GM18951 (cell line): ENCODE measurements around the gene SCN5A.

Experiments
- POLR2A ChIP-seq: IDR thresholded peaks from 4 replicates; pipeline ENCODE4 v1.6.1; 2011; ENCODE audit warnings: mild to moderate bottlenecking; ENCODE audit not compliant: insufficient read length, insufficient read depth; ENCODE audit errors: extremely low read depth
- in situ Hi-C: fragments of 300-500 bp; cut with MboI; formaldehyde crosslinking; loops from one replicate; pipeline ENCODE4 v1.12.0; 2022; ENCODE audit warnings: low sequenced_read_pairs, mixed read lengths, inconsistent platforms; ENCODE audit not compliant: unreplicated experiment

The SCN5A gene

DNA sequence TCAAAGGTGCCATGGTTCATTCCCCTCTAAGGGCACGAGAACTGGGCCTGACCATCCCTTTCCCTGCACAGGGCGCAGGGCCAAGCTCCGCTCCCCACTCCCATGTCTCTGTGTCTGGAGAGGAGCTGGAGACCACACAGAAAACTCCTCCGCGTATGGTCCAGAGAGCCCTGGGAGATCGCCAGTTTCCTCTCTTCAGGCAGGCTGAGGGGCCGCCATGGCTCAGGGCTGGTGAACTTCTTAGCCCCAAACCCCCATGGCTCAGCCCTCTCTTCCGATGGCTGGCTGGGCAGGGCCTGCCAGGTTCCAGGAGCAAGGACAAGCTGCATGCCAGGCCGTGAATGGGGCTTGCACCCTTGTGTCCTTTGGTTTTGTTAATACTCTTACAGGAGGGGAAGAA is 100.4 kb downstream of the SCN5A start:
- TF ChIP-seq POLR2A, result no peak
- in situ Hi-C loops, result no loop called here

DNA sequence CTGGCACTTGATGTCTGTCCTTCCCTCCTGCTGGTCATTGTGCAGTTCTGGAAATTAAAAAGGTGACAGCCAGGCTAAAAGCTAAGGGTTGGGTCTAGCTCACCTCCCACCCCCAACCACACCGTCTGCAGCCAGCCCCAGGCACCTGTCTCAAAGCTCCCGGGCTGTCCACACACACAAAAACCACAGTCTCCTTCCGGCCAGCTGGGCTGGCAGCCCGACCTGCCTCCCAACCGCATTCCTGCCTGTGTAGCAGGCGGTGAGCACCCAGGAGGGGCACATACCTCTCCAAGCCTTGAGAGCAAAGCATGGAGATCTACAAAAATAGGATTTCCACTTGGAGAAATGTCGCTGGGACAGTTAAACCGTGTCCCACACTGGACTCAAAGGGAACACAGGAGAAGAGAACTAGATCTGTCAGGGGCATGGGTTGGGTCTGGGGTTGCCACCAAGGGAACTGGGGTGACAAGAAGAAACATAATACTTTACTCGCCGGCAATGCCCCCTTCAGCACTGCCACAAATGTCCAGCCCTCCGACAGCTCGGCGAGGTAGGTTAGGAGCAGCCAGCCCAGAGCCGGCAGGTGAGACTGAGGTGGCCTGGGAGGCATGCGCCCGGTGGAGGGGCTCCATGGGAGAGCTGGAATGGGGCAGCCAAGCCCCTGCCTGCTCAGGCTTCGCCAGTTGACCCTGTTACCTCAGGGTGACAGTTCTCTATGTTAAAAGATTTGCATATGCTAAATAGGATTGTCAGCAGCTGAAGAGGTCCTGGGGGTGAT is 101.1 kb downstream of the SCN5A start:
- no peak for TF ChIP-seq POLR2A
- in situ Hi-C loops, result no loop called here

DNA sequence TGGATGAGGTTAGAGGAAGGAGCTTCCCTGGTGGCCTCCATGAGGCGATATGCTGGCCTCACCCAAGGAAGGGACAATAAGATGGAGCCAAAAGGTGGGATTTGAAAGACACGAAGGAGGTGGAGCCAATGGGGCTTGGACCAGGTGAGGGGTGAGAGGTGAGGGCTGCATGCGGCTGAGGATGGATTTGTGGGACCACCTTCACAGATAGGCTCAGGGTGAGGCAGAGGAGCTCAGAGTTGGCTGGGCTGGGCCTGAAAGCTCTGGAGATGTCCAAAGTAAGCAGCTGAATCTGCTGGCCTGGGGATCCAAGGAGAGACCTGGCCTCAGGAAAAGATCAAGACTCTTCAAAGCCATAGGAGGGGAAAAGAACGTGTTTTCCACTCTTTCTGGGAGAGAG is 103.5 kb downstream of the SCN5A start:
- in situ Hi-C loops, result no loop called here
- TF ChIP-seq POLR2A, result no peak

DNA sequence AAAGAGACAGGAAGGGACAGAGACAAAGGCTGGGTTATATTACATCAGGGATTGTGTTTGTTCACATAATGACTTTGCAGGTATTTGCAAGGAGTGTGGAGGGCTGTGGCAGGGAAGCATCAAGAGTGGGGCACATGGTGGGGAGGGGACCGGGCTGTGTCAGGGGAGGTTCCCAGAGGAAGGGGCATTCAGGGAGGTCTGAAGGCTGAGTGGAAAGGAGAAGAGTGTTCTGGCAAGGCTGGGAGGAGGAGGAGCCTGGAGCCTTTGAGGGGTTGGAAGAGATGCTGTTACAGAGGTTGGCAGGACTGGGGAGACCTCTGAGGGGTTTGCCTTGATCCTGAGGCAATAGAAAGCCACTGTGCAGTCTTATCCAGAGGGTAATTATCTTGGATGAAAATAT is 103.9 kb downstream of the SCN5A start:
- TF ChIP-seq POLR2A, result no peak
- in situ Hi-C loops, result no loop called here

DNA sequence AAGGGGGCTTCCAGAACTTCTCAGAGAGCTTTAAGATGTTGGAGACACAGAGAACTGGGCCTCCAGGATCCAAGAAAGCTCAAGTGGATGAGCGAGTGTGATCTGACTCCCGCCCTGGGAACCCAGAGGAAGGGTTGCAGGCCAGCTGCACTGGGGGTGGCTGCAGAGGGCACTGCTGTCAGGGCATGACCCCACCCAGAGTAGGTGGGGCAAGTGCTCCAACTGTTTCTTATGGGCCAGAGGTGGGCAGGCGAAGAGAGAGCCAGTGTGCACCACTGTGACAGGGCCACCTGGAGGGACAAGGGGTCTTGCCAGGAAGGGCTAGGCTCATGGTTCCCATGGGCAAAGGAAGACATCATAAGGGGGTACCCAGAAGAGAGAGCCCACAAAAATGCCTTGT is 104.6 kb downstream of the SCN5A start:
- in situ Hi-C loops, result no loop called here
- TF ChIP-seq POLR2A, result no peak

DNA sequence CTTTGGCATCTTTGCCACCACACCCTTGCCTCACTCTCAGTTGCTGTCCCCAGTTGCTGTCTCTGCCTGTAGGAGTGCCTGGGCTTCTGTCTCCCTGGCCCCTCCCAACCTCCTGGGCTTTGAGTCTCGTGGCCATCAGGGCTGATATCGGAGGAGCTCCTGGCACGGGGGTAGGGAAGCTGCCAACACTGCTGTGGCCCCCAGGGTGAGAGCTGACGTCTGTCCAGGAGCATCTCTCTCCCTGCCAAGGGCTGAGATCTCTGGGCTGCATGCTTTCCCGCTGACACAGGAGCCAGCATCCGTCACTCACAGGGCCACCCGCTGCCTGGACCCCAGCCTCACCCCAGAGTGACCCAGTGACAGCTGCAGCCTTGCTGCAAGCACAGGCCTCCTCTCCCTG is 105.9 kb downstream of the SCN5A start:
- TF ChIP-seq POLR2A, result no peak
- in situ Hi-C loops, result no loop called here

DNA sequence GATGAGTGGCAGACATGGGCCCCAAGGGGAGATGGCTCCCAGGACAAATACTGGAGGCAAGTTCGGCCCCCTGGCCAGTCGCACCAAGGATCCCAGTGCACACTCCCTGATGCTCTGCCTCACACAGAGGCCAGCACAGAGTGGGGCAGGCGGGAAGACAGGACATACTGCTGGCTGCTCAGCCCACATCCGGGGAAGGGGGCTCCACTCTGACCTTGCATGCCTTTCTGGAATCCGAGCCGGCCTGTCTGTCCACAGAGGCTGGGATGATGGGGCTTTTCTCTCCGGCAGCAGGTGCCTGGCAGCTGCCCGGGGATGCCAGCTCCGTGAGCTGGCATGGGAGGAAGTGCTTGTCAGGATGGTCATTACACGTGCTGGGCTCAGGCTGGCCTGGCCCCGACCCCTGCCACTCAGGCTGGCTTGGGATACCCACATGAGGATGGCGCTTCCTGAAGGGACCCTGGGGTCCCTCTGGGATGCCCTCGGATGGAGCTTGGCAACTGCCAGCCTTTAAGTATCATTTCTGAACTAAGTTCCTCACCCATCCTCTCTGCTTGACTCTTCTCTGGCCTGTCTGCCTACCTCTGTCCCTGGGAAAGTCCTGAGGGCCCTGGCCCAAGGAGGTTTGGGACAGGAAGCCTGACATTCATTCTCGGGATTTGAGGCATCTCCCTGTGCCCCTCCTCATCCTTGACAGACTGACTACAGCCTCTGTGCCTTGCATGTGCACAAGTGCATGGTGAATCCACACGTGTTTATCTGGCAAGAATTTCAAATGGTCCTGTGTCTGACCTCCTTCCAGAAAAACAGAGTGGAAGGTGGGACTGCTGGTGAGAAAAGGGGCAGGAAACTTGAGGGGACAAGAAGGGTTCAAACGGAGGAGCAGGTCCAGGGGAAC is 106.8 kb downstream of the SCN5A start:
- TF ChIP-seq POLR2A, result no peak
- in situ Hi-C loops, result no loop called here

DNA sequence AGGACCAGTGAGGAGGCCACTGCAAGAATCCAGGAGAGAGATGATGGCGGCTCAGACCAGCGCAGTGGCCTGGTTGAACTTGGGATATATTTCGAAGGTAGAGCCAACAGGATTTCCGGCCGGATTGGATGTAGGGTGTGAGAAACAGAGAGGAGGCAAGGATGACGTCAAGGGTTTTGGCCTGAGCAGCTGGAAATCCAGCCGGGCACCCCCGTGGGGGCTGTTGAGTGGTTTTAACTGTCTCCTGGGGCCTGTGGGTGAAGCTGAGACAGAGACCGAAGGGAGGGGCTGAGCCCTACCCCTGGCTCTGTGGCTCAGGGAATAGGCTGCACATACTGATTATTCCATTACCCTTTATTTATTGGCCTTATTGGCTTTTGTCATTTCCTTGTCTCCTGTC is 107.7 kb downstream of the SCN5A start:
- in situ Hi-C loops, result no loop called here
- no peak for TF ChIP-seq POLR2A

DNA sequence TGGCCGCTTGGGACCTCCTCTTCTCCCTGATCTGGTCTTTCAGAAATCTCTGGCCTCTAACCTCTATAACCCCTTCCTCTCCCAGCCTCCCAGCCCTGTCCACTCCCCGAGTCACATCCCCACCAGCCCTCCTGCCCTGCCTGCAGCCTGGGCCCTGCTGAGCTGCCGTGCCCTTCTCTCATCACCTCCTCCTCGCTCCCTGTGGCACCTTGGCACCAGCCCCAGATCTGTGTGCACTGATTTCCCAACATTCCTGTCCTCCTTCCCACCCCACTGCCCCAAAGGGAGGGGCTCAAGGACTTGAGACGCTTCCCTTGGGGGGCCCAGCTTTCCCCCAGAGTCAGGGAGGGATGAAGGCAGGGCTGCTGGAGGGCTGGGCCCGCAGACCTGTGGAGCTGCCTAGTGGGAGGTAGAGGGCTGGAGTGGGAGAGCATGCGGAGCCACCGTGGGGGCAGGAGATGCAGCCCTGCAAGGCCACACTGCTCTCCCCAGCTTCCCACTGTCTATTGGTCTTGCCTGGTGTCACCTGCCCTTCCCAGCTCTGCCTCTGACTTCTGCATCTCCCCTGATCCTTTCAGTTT is 110.6 kb downstream of the SCN5A start:
- in situ Hi-C loops, result no loop called here

DNA sequence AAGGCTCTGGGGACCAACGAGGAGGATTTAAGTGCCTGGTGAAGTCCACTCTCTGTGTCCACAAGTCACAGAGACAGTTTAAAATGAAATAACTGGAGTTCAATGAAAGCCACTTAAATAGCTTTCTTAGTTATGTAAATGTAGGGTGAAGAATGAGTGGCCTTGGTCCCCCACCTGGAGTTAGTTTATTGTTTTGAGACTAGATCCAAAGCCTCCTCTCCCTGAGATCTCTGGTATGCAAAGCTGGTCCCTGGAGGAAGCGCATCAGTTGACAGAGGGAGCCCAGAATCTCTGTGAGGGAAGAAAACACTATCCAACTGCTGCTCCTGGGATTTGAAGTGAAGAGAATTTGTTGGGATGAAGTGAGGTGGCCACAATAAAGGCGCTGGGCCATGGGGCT is 112.8 kb downstream of the SCN5A start:
- no peak for TF ChIP-seq POLR2A
- in situ Hi-C loops, result no loop called here

More for the DNA sequence above, 110.6 kb downstream of the SCN5A start:
- TF ChIP-seq POLR2A, result no peak

DNA sequence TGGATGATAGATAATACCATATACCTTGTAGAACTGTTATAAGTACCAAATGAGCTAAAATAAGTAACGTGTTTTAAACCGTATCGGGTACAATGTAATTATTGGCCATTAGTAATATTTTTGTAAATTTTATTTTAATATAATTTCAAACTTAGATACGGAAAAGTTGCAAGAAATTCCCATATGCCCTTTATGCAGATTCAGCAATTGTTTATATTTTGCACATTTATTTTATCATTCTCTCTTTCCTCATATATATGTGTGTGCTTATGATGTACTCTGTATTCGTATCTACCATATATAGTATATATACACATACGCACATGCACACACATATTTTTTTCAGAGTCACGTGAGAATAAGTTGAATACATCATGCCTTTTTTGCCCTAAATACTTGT is 114.9 kb downstream of the SCN5A start:
- no peak for TF ChIP-seq POLR2A
- in situ Hi-C loops, result no loop called here

DNA sequence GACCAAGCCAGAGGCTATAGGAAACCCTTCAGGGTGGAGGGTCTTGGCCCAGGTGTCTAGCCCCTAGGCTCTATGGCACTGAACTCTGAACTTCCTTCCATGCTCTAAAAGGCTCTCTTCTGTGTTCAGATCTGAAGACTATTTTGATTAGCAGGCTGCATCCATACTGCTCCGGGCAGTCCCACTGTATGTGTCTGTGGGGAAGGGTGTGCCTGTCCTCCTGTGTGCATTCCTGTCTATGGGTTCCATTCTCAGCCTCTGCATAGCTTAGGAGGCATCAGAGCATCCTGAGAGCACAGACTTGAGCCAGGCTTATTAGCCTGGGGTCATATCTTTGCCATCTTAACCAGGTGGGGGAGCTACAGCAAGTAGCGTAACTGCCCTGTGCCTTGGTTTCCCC is 115.3 kb downstream of the SCN5A start:
- TF ChIP-seq POLR2A, result no peak
- in situ Hi-C loops, result no loop called here

DNA sequence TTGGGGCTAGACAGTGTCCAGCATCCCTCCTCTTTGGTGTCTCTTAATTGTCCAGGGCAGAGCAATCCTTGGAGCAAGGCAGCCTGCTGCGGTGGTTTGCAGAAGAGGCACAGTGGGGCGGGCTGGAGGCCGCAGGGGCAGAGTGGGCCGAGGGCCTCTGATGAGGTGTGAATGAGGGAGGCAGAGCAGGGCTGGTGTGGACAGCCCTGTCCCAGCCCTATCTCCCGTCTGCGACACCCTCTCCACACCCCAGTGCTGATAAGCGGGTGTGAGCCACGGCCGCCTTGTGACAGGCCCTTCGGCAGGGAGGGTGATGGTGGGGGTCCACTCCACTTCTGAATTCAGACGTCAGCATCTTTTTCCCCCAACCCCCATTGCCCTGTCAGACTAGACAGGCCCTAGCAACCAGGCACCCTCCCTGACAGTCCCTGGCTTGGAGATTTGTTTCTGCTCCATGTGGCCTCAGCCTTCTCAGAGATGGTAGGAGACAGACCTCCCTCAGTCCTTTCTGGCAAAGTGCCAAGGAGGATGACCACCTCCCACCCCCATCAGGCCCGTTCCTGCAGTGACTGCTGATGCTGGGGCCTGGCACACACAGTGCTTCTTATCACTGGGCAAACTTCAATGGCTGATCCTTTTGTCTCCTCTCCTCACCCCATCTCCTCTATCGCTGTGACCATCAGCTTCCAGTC is 116.1 kb downstream of the SCN5A start:
- no peak for TF ChIP-seq POLR2A
- in situ Hi-C loops, result no loop called here
